ENCODE results near the gene XRN1. TPM values are rescaled to one million over a fixed set of nuclear protein-coding genes. Genes with fewer than 3 reads are reported as not detected.

Gene XRN1
- total RNA-seq (10 to 100 TPM; 29.5 to 45.7 (median 41.0) TPM), polyA plus RNA-seq (10 to 100 TPM in 1 of 3 donors, 1 to 10 TPM in 2; 5.4 to 10.2 (median 6.5) TPM)

GRCh38 chr3:142447852-142448823, at the start of gene XRN1:
XRN1 (minus strand) TSS chr3:142448037; CDS start chr3:142447944, 93 bp downstream.
- no peaks in the 10 kb centered on the region for H3K27me3 ChIP-seq
- H3K36me3 ChIP-seq: peaks cover 0 to 25% (median 4%) of the 10 kb centered on the region in 4 donors
- 6% methylated on average over 52 of the region's 52 CpGs for WGBS, 2 donors
- H3K9me3 ChIP-seq: no peaks in the 10 kb centered on the region
- peak; percentile 96 for DNase-seq
- intact Hi-C loops (cut with DNase I): loop anchor here (5.0 to 10.0 kb wide), 4 partner anchors 129 to 554 kb away; partner anchors contain the start of genes ATR, GK5, TRPC1 and U2SURP
- H3K4me3 ChIP-seq: peak within 1 kb of the TSS; percentile 80 to 97 (median 90)
- peaks cover 0 to 41% (median 35%) of the 10 kb centered on the region in 4 donors for H3K4me1 ChIP-seq
- TF ChIP-seq POLR2A (IDR thresholded peaks at IDR 0.05) (peak; percentile 58 to 68), CTCF (IDR thresholded peaks at IDR 0.05) (no peak), POLR2AphosphoS5 (IDR thresholded peaks at IDR 0.05) (peak; percentile 60 to 90 (median 85))
- peak within 1 kb of the TSS; percentile 96 to 98 (median 98) for H3K27ac ChIP-seq

GRCh38 chr3:142495103-142495502, 47.3 kb upstream of the XRN1 start:
- no peaks in the 10 kb centered on the region for H3K4me1 ChIP-seq
- peaks cover 0 to 84% (median 11%) of the 10 kb centered on the region in 4 donors for H3K36me3 ChIP-seq
- no peak for DNase-seq
- intact Hi-C loops (cut with DNase I): no loop called here
- TF ChIP-seq POLR2AphosphoS5 (IDR thresholded peaks at IDR 0.05) (no peak), POLR2A (IDR thresholded peaks at IDR 0.05) (no peak), CTCF (IDR thresholded peaks at IDR 0.05) (no peak), EP300 (IDR thresholded peaks at IDR 0.05) (no peak)
- no peak overlapping the region for H3K4me3 ChIP-seq
- no peaks in the 10 kb centered on the region for H3K27me3 ChIP-seq
- no peak overlapping the region for H3K27ac ChIP-seq
- no peaks in the 10 kb centered on the region for H3K9me3 ChIP-seq
- 88 to 98% methylated on average over 3 of the region's 3 CpGs for WGBS, 2 donors

- 97% methylated on average over 2 of the region's 2 CpGs for WGBS, 2 donors
- peaks cover 0 to 91% (median 15%) of the 10 kb centered on the region in 4 donors for H3K36me3 ChIP-seq
Measured at GRCh38 chr3:142492184-142492583, 44.3 kb upstream of the XRN1 start.

More at GRCh38 chr3:142492184-142492583, 44.3 kb upstream of the XRN1 start:
- Histone ChIP-seq H3K27ac (no peak overlapping the region), H3K4me1 (no peaks in the 10 kb centered on the region), H3K4me3 (no peak overlapping the region), H3K9me3 (no peaks in the 10 kb centered on the region), H3K27me3 (no peaks in the 10 kb centered on the region)
- intact Hi-C loops (cut with DNase I): no loop called here
- no peak for DNase-seq
- TF ChIP-seq POLR2AphosphoS5 (IDR thresholded peaks at IDR 0.05): no peak
- no peak for TF ChIP-seq EP300 (IDR thresholded peaks at IDR 0.05)
- no peak for TF ChIP-seq CTCF (IDR thresholded peaks at IDR 0.05)
- TF ChIP-seq POLR2A (IDR thresholded peaks at IDR 0.05): no peak
